GM23338 (cell line): ENCODE results near the gene LEMD1.

Source experiments
- CREB1 ChIP-seq: fragments of 250-450 bp; sonication (Bioruptor Pico); IDR thresholded peaks from 2 replicates; pipeline ENCODE4 v1.5.0; 2020; ENCODE audit warnings: low read depth, mild to moderate bottlenecking, moderate library complexity
- EZH2 ChIP-seq: fragments of 200-600 bp; sonication (generic); IDR thresholded peaks from one replicate; pipeline ENCODE4 v1.8.0; 2017; ENCODE audit warnings: antibody characterized with exemption, mild to moderate bottlenecking, low read depth; ENCODE audit not compliant: unreplicated experiment
- EZH2phosphoT487 ChIP-seq: fragments of 200-600 bp; sonication (generic); IDR thresholded peaks from one replicate; pipeline ENCODE4 v1.8.1; 2018; ENCODE audit warnings: antibody characterized with exemption; ENCODE audit not compliant: unreplicated experiment
- POLR2AphosphoS5 ChIP-seq: IDR thresholded peaks from 2 replicates; pipeline ENCODE4 v1.6.1; 2016; ENCODE audit warnings: antibody characterized with exemption, low read depth
- ZNF114 ChIP-seq: fragments of 250-450 bp; sonication (Bioruptor Pico); IDR thresholded peaks from 2 replicates; pipeline ENCODE4 v1.5.0; 2020; ENCODE audit warnings: mild to moderate bottlenecking, moderate library complexity
- ZNF331 ChIP-seq: fragments of 250-450 bp; sonication (Bioruptor Pico); IDR thresholded peaks from 2 replicates; pipeline ENCODE4 v1.5.0; 2020; ENCODE audit warnings: low read depth, mild to moderate bottlenecking, moderate library complexity
- TF ChIP-seq, protein P1 (sequence below), 2 experiments: fragments of 200-600 bp in 1 of 2; sonication (generic) in 1 of 2; conservative IDR thresholded peaks; 2 replicates each; pipeline versions ENCODE4 v1.5.1 to v1.6.1; 2016 to 2017; ENCODE audit warnings: antibody characterized with exemption in 2 of 2, low read depth in 2 of 2, mild to moderate bottlenecking in 2 of 2, moderate library complexity in 1 of 2
- TF ChIP-seq, protein P2 (sequence below): IDR thresholded peaks from one replicate; pipeline ENCODE4 v1.6.1; 2018; ENCODE audit warnings: antibody characterized with exemption; ENCODE audit not compliant: unreplicated experiment

DNA sequence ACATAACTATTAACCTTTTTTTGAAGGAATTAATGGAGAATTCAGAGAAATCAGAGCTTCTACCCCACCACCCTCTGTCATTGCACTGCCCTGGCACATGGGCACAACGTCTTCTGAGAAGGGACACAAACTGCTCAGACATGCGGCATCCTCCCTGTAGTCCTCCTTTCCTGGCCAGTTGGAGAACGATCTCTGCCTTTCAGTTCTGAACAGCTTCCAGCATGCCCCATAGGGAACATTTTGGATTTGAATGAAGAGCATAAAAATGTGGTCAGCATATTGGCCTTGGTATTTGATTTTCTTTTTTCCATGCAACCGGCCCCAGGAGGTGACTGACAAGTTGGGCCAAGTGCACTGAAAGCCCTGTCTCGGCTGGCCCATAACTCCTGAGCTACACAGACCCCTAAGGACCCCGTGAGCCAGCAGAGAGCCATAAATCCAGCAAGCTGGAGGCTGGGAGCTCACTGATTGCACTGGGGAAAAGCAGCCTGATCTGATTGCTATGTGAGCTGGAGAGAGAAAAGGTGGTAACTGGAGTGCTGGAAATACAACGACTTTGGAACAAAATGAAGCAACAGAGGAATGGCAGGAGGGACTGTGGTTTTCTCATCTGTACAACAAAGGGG, 44.9 kb upstream of the LEMD1 start:
- no peak for TF ChIP-seq EZH2
- TF ChIP-seq, protein P1, sequence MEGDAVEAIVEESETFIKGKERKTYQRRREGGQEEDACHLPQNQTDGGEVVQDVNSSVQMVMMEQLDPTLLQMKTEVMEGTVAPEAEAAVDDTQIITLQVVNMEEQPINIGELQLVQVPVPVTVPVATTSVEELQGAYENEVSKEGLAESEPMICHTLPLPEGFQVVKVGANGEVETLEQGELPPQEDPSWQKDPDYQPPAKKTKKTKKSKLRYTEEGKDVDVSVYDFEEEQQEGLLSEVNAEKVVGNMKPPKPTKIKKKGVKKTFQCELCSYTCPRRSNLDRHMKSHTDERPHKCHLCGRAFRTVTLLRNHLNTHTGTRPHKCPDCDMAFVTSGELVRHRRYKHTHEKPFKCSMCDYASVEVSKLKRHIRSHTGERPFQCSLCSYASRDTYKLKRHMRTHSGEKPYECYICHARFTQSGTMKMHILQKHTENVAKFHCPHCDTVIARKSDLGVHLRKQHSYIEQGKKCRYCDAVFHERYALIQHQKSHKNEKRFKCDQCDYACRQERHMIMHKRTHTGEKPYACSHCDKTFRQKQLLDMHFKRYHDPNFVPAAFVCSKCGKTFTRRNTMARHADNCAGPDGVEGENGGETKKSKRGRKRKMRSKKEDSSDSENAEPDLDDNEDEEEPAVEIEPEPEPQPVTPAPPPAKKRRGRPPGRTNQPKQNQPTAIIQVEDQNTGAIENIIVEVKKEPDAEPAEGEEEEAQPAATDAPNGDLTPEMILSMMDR (conservative IDR thresholded peaks at IDR 0.05; ENCODE audit: low read depth in 2 of 2), result no peak
- TF ChIP-seq EZH2phosphoT487, result no peak
- TF ChIP-seq, protein P2, sequence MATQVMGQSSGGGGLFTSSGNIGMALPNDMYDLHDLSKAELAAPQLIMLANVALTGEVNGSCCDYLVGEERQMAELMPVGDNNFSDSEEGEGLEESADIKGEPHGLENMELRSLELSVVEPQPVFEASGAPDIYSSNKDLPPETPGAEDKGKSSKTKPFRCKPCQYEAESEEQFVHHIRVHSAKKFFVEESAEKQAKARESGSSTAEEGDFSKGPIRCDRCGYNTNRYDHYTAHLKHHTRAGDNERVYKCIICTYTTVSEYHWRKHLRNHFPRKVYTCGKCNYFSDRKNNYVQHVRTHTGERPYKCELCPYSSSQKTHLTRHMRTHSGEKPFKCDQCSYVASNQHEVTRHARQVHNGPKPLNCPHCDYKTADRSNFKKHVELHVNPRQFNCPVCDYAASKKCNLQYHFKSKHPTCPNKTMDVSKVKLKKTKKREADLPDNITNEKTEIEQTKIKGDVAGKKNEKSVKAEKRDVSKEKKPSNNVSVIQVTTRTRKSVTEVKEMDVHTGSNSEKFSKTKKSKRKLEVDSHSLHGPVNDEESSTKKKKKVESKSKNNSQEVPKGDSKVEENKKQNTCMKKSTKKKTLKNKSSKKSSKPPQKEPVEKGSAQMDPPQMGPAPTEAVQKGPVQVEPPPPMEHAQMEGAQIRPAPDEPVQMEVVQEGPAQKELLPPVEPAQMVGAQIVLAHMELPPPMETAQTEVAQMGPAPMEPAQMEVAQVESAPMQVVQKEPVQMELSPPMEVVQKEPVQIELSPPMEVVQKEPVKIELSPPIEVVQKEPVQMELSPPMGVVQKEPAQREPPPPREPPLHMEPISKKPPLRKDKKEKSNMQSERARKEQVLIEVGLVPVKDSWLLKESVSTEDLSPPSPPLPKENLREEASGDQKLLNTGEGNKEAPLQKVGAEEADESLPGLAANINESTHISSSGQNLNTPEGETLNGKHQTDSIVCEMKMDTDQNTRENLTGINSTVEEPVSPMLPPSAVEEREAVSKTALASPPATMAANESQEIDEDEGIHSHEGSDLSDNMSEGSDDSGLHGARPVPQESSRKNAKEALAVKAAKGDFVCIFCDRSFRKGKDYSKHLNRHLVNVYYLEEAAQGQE, result no peak
- TF ChIP-seq POLR2AphosphoS5, result no peak
- no peak for TF ChIP-seq ZNF331 (CRISPR knock-in tag)
- no peak for TF ChIP-seq ZNF114 (CRISPR knock-in tag)
- no peak for TF ChIP-seq CREB1 (CRISPR knock-in tag)
